Caco-2 (cell line): ENCODE data around the gene ZDHHC3. TPM values are rescaled to one million over a fixed set of nuclear protein-coding genes. Genes with fewer than 3 reads are reported as not detected.

Source experiments
- BruUV-seq: library from RNA; stranded (reverse); fragments of 400-500 nt; replicated peaks from 2 replicates; lab custom pipeline; 2021; lab: Mats Ljungman, UMichigan
- CTCF ChIA-PET: fragments of 300-600 bp; sonication (Branson Sonifier 250); formaldehyde crosslinking; loops from one replicate; lab custom pipeline; 2022; ENCODE audit warnings: antibody characterized with exemption; lab: Charles Lee
- POLR2A ChIA-PET: fragments of 300-600 bp; sonication (Branson Sonifier 250); formaldehyde crosslinking; loops from one replicate; lab custom pipeline; 2022; ENCODE audit warnings: antibody characterized with exemption; lab: Charles Lee
- DNase-seq, 2 experiments: peaks; one replicate each; pipeline versions ENCODE4 v3.0.0 to v3.0.0-alpha.2; 2020 to 2022
- H3K27me3 ChIP-seq: replicated peaks from 2 replicates; pipeline ENCODE4 v1.6.0; 2011; ENCODE audit warnings: low read length; ENCODE audit not compliant: control insufficient read depth, insufficient read depth
- H3K36me3 ChIP-seq: 2 replicates; pipeline ENCODE4 v1.5.1; 2011; ENCODE audit warnings: low read length; ENCODE audit not compliant: control insufficient read depth, insufficient read depth
- H3K4me1 ChIP-seq: fragments of 250-450 bp; sonication (Bioruptor Pico); 2 replicates; pipeline ENCODE4 v1.5.1; 2020; ENCODE audit warnings: mild to moderate bottlenecking
- H3K4me3 ChIP-seq: 2 replicates; pipeline ENCODE4 v1.5.1; 2011; ENCODE audit warnings: low read depth, mild to moderate bottlenecking, control low read depth, low read length
- H3K9me3 ChIP-seq: fragments of 250-450 bp; sonication (Bioruptor Pico); 2 replicates; pipeline ENCODE4 v1.5.1; 2020; ENCODE audit warnings: mild to moderate bottlenecking, moderate library complexity
- H3K27ac Mint-ChIP-seq: one replicate; pipeline ENCODE4 v1.8.0; 2022; ENCODE audit warnings: mixed read lengths; ENCODE audit not compliant: unreplicated experiment
- H3K27me3 Mint-ChIP-seq: one replicate; pipeline ENCODE4 v1.8.0; 2022; ENCODE audit warnings: mixed read lengths; ENCODE audit not compliant: insufficient read depth, unreplicated experiment
- H3K36me3 Mint-ChIP-seq: one replicate; pipeline ENCODE4 v1.8.0; 2022; ENCODE audit warnings: mild to moderate bottlenecking, mixed read lengths; ENCODE audit not compliant: insufficient read depth, unreplicated experiment
- H3K4me1 Mint-ChIP-seq: one replicate; pipeline ENCODE4 v1.8.0; 2022; ENCODE audit warnings: low read depth, mixed read lengths; ENCODE audit not compliant: unreplicated experiment
- H3K4me3 Mint-ChIP-seq: one replicate; pipeline ENCODE4 v1.8.0; 2022; ENCODE audit warnings: mild to moderate bottlenecking, moderate library complexity, mixed read lengths; ENCODE audit not compliant: unreplicated experiment
- H3K9me3 Mint-ChIP-seq: one replicate; pipeline ENCODE4 v1.8.0; 2022; ENCODE audit warnings: mixed read lengths; ENCODE audit not compliant: unreplicated experiment
- CTCF ChIP-seq, 2 experiments: fragments of 200-600 bp in 1 of 2; IDR thresholded peaks; 1 replicate in 1 of 2; 2 replicates in 1 of 2; pipeline versions ENCODE4 v1.5.1 to v1.8.0; 2011 to 2022; ENCODE audit warnings: antibody characterized with exemption in 1 of 2, control low read depth in 1 of 2, inconsistent platforms in 1 of 2, low read depth in 1 of 2, low read length in 1 of 2, mild to moderate bottlenecking in 1 of 2, moderate library complexity in 1 of 2; ENCODE audit not compliant: insufficient read depth in 1 of 2, severe bottlenecking in 1 of 2, unreplicated experiment in 1 of 2
- intact Hi-C: fragments of 100-400 bp; cut with micrococcal nuclease; formaldehyde crosslinking; loops from one replicate; pipeline ENCODE4 v1.10.0; 2022; ENCODE audit not compliant: unreplicated experiment
- total RNA-seq: library from RNA; stranded (reverse); gene quantifications from 2 replicates; pipeline ENCODE4 v1.2.3, GENCODE V29; 2022

ZDHHC3 gene
- total RNA-seq, 1 experiment from 2014 or later: 71.3 TPM

GRCh38 chr3:45007091-45007490 lies 31.1 kb upstream of the ZDHHC3 start:
- H3K4me3 ChIP-seq: no peak overlapping the region
- no peak for TF ChIP-seq CTCF (IDR thresholded peaks at IDR 0.05; ENCODE audit: insufficient read depth in 1 of 2, low read depth in 1 of 2, low read length in 1 of 2, severe bottlenecking in 1 of 2, unreplicated experiment in 1 of 2)
- peaks cover 69% of the 10 kb centered on the region for H3K36me3 Mint-ChIP-seq
- no peaks in the 10 kb centered on the region for H3K9me3 Mint-ChIP-seq
- no peaks in the 10 kb centered on the region for H3K4me1 ChIP-seq
- POLR2A ChIA-PET: no interaction called here
- intact Hi-C loops: no loop called here
- no peaks in the 10 kb centered on the region for H3K27me3 ChIP-seq
- no peak overlapping the region for H3K27ac Mint-ChIP-seq
- no peaks in the 10 kb centered on the region for H3K9me3 ChIP-seq
- H3K4me3 Mint-ChIP-seq: no peak overlapping the region
- DNase-seq: no peak
- H3K4me1 Mint-ChIP-seq: no peaks in the 10 kb centered on the region
- BruUV-seq: no TSS peak
- peaks cover 5% of the 10 kb centered on the region for H3K36me3 ChIP-seq
- H3K27me3 Mint-ChIP-seq: no peaks in the 10 kb centered on the region
- CTCF ChIA-PET: no interaction called here

GRCh38 chr3:45003859-45004258 lies 27.9 kb upstream of the ZDHHC3 start:
- Histone ChIP-seq H3K36me3 (peaks cover 5% of the 10 kb centered on the region), H3K9me3 (no peaks in the 10 kb centered on the region), H3K4me3 (no peak overlapping the region), H3K4me1 (no peaks in the 10 kb centered on the region), H3K27me3 (no peaks in the 10 kb centered on the region)
- no peak for TF ChIP-seq CTCF (IDR thresholded peaks at IDR 0.05; ENCODE audit: insufficient read depth in 1 of 2, low read depth in 1 of 2, low read length in 1 of 2, severe bottlenecking in 1 of 2, unreplicated experiment in 1 of 2)
- no peaks in the 10 kb centered on the region for H3K4me1 Mint-ChIP-seq
- CTCF ChIA-PET: no interaction called here
- POLR2A ChIA-PET: no interaction called here
- no peak overlapping the region for H3K4me3 Mint-ChIP-seq
- no TSS peak for BruUV-seq
- intact Hi-C loops: no loop called here
- no peak for DNase-seq
- no peaks in the 10 kb centered on the region for H3K9me3 Mint-ChIP-seq
- no peaks in the 10 kb centered on the region for H3K27me3 Mint-ChIP-seq
- H3K27ac Mint-ChIP-seq: no peak overlapping the region
- peaks cover 73% of the 10 kb centered on the region for H3K36me3 Mint-ChIP-seq

GRCh38 chr3:45003406-45003805 lies 27.4 kb upstream of the ZDHHC3 start:
- peaks cover 5% of the 10 kb centered on the region for H3K36me3 ChIP-seq
- ChIA-PET POLR2A (no interaction called here), CTCF (no interaction called here)
- no TSS peak for BruUV-seq
- H3K4me3 ChIP-seq: no peak overlapping the region
- no peaks in the 10 kb centered on the region for H3K27me3 ChIP-seq
- Mint-ChIP-seq H3K4me3 (no peak overlapping the region), H3K27ac (no peak overlapping the region), H3K4me1 (no peaks in the 10 kb centered on the region), H3K27me3 (no peaks in the 10 kb centered on the region), H3K36me3 (peaks cover 76% of the 10 kb centered on the region), H3K9me3 (no peaks in the 10 kb centered on the region)
- no peaks in the 10 kb centered on the region for H3K9me3 ChIP-seq
- no peaks in the 10 kb centered on the region for H3K4me1 ChIP-seq
- no peak for DNase-seq
- intact Hi-C loops: no loop called here
- TF ChIP-seq CTCF (IDR thresholded peaks at IDR 0.05; ENCODE audit: insufficient read depth in 1 of 2, low read depth in 1 of 2, low read length in 1 of 2, severe bottlenecking in 1 of 2, unreplicated experiment in 1 of 2): no peak
